K562 (cell line): ENCODE results near the gene VIPR2. TPM values are rescaled to one million over a fixed set of nuclear protein-coding genes. Genes with fewer than 3 reads are reported as not detected.
"Not testable (repeated sequence)": the region's sequence is repeated elsewhere in the genome, so short reads cannot be mapped to it uniquely, and the experiment has no call there.

Experiments used
- ATAC-seq: fragments of 200-7000 bp; cut with Tn5 transposase; 3 replicates; pipeline ENCODE4 v1.9.1; 2020; ENCODE audit warnings: moderate library complexity
- BruUV-seq: library from RNA; stranded (reverse); fragments of 400-500 nt; replicated peaks from 2 replicates; lab custom pipeline; 2021; lab: Mats Ljungman, UMichigan
- CTCF ChIA-PET: fragments of 300-600 bp; formaldehyde crosslinking; extraction: SDS; loops from one replicate; lab custom pipeline; 2021; ENCODE audit warnings: low intra/inter-chr PET ratio; lab: Yijun Ruan, JAX
- POLR2A ChIA-PET: fragments of 300-600, 350-650 bp; sonication (Branson Sonifier 250); formaldehyde crosslinking; extraction: SDS; loops from one replicate; lab custom pipeline; 2021; ENCODE audit warnings: antibody characterized with exemption, inconsistent platforms; lab: Yijun Ruan, JAX
- DNase-seq, 4 experiments: peaks; one replicate each; pipeline versions ENCODE4 v3.0.0 to v3.0.0-alpha.2; 2011 to 2018; ENCODE audit warnings: low spot score in 3 of 4, mixed read lengths in 3 of 4; ENCODE audit errors: extremely low read depth in 1 of 4
- FAIRE-seq: peaks from 2 replicates; lab custom pipeline; 2011; peaks lifted over from hg19 to GRCh38; lab: Jason Lieb, UNC
- H2AFZ ChIP-seq: 2 replicates; pipeline ENCODE4 v1.6.0; 2011; ENCODE audit warnings: low read depth, low read length, control low read depth, inconsistent platforms
- H3K27ac ChIP-seq: fragments of 200-600 bp; 3 replicates; pipeline ENCODE4 v1.8.0; 2011; ENCODE audit warnings: low read depth, mild to moderate bottlenecking, control low read depth, inconsistent platforms, low read length, moderate library complexity, mixed read lengths; ENCODE audit errors: extremely low read depth
- H3K27me3 ChIP-seq, 2 experiments: fragments of 300-600 bp in 1 of 2; 2 replicates in 1 of 2; 3 replicates in 1 of 2; pipeline versions ENCODE4 v1.6.0 to v1.8.0; 2011; ENCODE audit warnings: inconsistent platforms in 2 of 2, low read length in 2 of 2, mild to moderate bottlenecking in 1 of 2, mixed read lengths in 1 of 2, moderate library complexity in 1 of 2; ENCODE audit not compliant: control insufficient read depth in 2 of 2, insufficient read depth in 2 of 2
- H3K36me3 ChIP-seq: fragments of 300-600 bp; 3 replicates; pipeline ENCODE4 v1.8.0; 2011; ENCODE audit warnings: mild to moderate bottlenecking, low read length, inconsistent platforms; ENCODE audit not compliant: control insufficient read depth, insufficient read depth
- H3K4me1 ChIP-seq, 2 experiments: fragments of 200-600 bp in 1 of 2; replicated peaks in 1 of 2; 2 replicates in 1 of 2; 3 replicates in 1 of 2; pipeline versions ENCODE4 v1.5.1 to v1.8.0; 2011; ENCODE audit warnings: inconsistent platforms in 2 of 2, low read length in 2 of 2, mild to moderate bottlenecking in 1 of 2, mixed read lengths in 1 of 2, moderate library complexity in 1 of 2; ENCODE audit not compliant: control insufficient read depth in 2 of 2, insufficient read depth in 2 of 2
- H3K4me2 ChIP-seq: 2 replicates; pipeline ENCODE4 v1.6.1; 2011; ENCODE audit warnings: low read length, control low read depth, inconsistent platforms, mixed read lengths; ENCODE audit not compliant: insufficient read depth
- H3K4me3 ChIP-seq: fragments of 200-600 bp; sonication (generic), shearing (Covaris generic); 2 replicates; pipeline ENCODE4 v1.5.1; 2016; ENCODE audit warnings: control low read depth, inconsistent platforms
- H3K79me2 ChIP-seq: fragments of 200-600 bp; 3 replicates; pipeline ENCODE4 v1.8.0; 2011; ENCODE audit warnings: low read length, inconsistent platforms; ENCODE audit not compliant: control insufficient read depth, insufficient read depth
- H3K9ac ChIP-seq, 2 experiments: 2 replicates each; pipeline versions ENCODE4 v1.6.0 to v1.6.1; 2011; ENCODE audit warnings: low read depth in 2 of 2, low read length in 2 of 2, control low read depth in 1 of 2, inconsistent platforms in 1 of 2, mild to moderate bottlenecking in 1 of 2, mixed read lengths in 1 of 2; ENCODE audit not compliant: insufficient read depth in 1 of 2
- H3K9me1 ChIP-seq: one replicate; pipeline ENCODE4 v1.6.0; 2011; ENCODE audit warnings: inconsistent platforms, mild to moderate bottlenecking, low read length, moderate library complexity; ENCODE audit not compliant: control insufficient read depth, insufficient read depth
- H3K9me3 ChIP-seq: replicated peaks from 2 replicates; pipeline ENCODE4 v1.5.1; 2011; ENCODE audit warnings: low read depth, low read length, inconsistent platforms; ENCODE audit not compliant: control insufficient read depth, insufficient read depth
- H4K20me1 ChIP-seq: replicated peaks from 2 replicates; pipeline ENCODE4 v1.6.1; 2011; ENCODE audit warnings: low read length, inconsistent platforms, mixed read lengths; ENCODE audit not compliant: control insufficient read depth, insufficient read depth
- WGBS: fragments of 100-300 bp; shearing (Covaris generic); methylation state at CpG from one replicate; pipeline ENCODE4 v1.1.6; 2016; ENCODE audit warnings: low coverage, mixed read lengths; ENCODE audit not compliant: insufficient coverage; ENCODE audit errors: missing lambda C conversion rate; 5-methylcytosine and 5-hydroxymethylcytosine counted together
- in situ Hi-C: fragments of 300-500 bp; cut with MboI; formaldehyde crosslinking; loops from 4 replicates; pipeline ENCODE4 v1.15.0; 2018; ENCODE audit warnings: inconsistent platforms, mixed read lengths
- intact Hi-C: fragments of 100-400 bp; cut with micrococcal nuclease; formaldehyde crosslinking; loops from 2 replicates; pipeline ENCODE4 v1.14.2; 2022
- polyA plus RNA-seq, 8 experiments: library from polyadenylated mRNA; depleted of rRNA in 4 of 8; stranded (reverse) in 5 of 8; unstranded in 3 of 8; fragments of >200 nt; fragmentation: Nextera tagmentation in 2 of 8; fragmentation: Illumina TruSeq in 1 of 8; extraction: Ambion mirVana in 2 of 8; extraction: Trizol in 1 of 8; gene quantifications; 2 replicates each; pipeline versions ENCODE4 v1.2.1 to v1.2.3, GENCODE V29; 2011 to 2014; ENCODE audit warnings: inconsistent platforms in 1 of 8, missing spikeins in 1 of 8
- total RNA-seq, 7 experiments: library from RNA; depleted of rRNA in 6 of 7; stranded (reverse); fragments of >200 nt in 6 of 7; fragmentation: Illumina TruSeq in 2 of 7; extraction: Trizol in 2 of 7; gene quantifications; 2 replicates each; pipeline versions ENCODE4 v1.2.1 to v1.2.3, GENCODE V29; 2011 to 2021; ENCODE audit warnings: low replicate concordance in 1 of 7

VIPR2 gene
- total and polyA plus RNA-seq, 9 of the 15 experiments (the other 6 are each of a cell fraction or from before 2014, with no cell fraction given): 0.04 TPM; not detected in 8

DNA sequence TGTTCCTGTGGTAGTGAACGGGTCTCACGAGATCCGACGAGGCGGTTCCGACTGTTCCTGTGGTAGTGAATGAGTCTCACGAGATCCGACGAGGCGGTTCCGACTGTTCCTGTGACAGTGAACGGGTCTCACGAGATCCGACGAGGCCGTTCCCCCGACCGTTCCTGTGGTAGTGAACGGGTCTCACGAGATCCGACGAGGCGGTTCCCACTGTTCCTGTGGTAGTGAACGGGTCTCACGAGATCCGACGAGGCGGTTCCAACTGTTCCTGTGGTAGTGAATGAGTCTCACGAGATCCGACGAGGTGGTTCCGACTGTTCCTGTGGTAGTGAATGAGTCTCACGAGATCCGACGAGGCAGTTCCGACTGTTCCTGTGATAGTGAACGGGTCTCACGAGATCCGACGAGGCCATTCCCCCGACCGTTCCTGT is 43.0 kb downstream of the VIPR2 start:
- H3K4me3 ChIP-seq, intact Hi-C loops, H2AFZ ChIP-seq, ATAC-seq, H4K20me1 ChIP-seq, H3K36me3 ChIP-seq, H3K9me3 ChIP-seq, in situ Hi-C loops, BruUV-seq, FAIRE-seq, DNase-seq, H3K9ac ChIP-seq, POLR2A ChIA-PET, H3K9me1 ChIP-seq, H3K79me2 ChIP-seq, H3K27ac ChIP-seq, H3K4me2 ChIP-seq, CTCF ChIA-PET: not testable (repeated sequence)
- WGBS: 45% methylated on average over 40 of the region's 42 CpGs
- peaks cover 0 to 13% of the 10 kb centered on the region in 2 experiments; a peak in 1 of 5 replicates for H3K4me1 ChIP-seq
- H3K27me3 ChIP-seq: peaks cover 67 to 92% of the 10 kb centered on the region in 2 experiments

DNA sequence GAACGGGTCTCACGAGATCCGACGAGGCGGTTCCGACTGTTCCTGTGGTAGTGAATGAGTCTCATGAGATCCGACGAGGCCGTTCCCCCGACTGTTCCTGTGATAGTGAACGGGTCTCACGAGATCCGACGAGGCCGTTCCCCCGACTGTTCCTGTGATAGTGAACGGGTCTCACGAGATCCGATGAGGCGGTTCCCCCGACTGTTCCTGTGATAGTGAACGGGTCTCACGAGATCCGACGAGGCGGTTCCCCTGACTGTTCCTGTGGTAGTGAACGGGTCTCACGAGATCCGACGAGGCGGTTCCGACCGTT is 43.6 kb downstream of the VIPR2 start:
- H3K9ac ChIP-seq, BruUV-seq, FAIRE-seq, H3K27ac ChIP-seq, in situ Hi-C loops, H3K9me1 ChIP-seq, H2AFZ ChIP-seq, DNase-seq, H4K20me1 ChIP-seq, H3K9me3 ChIP-seq, CTCF ChIA-PET, H3K4me2 ChIP-seq, H3K79me2 ChIP-seq, H3K4me3 ChIP-seq, H3K36me3 ChIP-seq, ATAC-seq, POLR2A ChIA-PET, intact Hi-C loops: not testable (repeated sequence)
- Histone ChIP-seq H3K4me1 (peaks cover 0 to 13% of the 10 kb centered on the region in 2 experiments; a peak in 1 of 5 replicates), H3K27me3 (peaks cover 71 to 95% of the 10 kb centered on the region in 2 experiments)
- WGBS: 42% methylated on average over 33 of the region's 33 CpGs

DNA sequence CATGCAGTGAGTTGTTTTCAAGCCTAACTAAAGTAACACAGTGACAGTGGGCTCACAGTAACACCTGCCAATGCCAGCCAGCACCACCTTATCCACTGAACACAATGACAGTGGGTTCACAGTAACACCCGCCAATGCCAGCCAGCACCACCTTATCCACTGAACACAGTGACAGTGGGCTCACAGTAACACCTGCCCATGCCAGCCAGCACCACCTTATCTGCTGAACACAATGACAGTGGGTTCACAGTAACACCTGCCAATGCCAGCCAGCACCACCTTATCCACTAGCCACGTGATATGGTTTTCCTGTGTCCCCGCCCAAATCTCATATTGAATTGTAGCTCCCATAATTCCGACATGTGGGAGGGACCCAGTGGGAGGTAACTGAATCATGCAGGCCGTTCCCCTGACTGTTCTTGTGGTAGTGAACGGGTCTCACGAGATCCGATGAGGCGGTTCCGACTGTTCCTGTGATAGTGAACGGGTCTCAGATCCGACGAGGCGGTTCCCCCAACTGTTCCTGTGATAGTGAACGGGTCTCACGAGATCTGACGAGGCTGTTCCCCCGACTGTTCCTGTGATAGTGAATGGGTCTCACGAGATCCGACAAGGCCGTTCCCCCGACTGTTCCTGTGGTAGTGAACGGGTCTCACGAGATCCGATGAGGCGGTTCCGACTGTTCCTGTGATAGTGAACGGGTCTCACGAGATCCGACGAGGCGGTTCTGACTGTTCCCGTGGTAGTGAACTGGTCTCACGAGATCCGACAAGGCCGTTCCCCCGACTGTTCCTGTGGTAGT is 44.2 kb downstream of the VIPR2 start:
- H4K20me1 ChIP-seq, DNase-seq, H3K36me3 ChIP-seq, H3K9me1 ChIP-seq, H3K27ac ChIP-seq, H3K4me2 ChIP-seq, H3K79me2 ChIP-seq, H3K9me3 ChIP-seq, POLR2A ChIA-PET, H3K9ac ChIP-seq, BruUV-seq, H3K4me3 ChIP-seq, in situ Hi-C loops, FAIRE-seq, CTCF ChIA-PET, H2AFZ ChIP-seq, intact Hi-C loops, ATAC-seq: not testable (repeated sequence)
- WGBS: 10% methylated on average over 37 of the region's 37 CpGs
- peaks cover 71 to 95% of the 10 kb centered on the region in 2 experiments for H3K27me3 ChIP-seq
- peaks cover 0 to 13% of the 10 kb centered on the region in 2 experiments; a peak in 1 of 5 replicates for H3K4me1 ChIP-seq
